DMS79 (cell line): ENCODE data around the gene TLR8.
"Not testable (repeated sequence)": the region's sequence is repeated elsewhere in the genome, so short reads cannot be mapped to it uniquely, and the experiment has no call there.

Source experiments
- DNase-seq: peaks from one replicate; lab custom pipeline; 2025; lab: John Stamatoyannopoulos, UW

The TLR8 gene

DNA sequence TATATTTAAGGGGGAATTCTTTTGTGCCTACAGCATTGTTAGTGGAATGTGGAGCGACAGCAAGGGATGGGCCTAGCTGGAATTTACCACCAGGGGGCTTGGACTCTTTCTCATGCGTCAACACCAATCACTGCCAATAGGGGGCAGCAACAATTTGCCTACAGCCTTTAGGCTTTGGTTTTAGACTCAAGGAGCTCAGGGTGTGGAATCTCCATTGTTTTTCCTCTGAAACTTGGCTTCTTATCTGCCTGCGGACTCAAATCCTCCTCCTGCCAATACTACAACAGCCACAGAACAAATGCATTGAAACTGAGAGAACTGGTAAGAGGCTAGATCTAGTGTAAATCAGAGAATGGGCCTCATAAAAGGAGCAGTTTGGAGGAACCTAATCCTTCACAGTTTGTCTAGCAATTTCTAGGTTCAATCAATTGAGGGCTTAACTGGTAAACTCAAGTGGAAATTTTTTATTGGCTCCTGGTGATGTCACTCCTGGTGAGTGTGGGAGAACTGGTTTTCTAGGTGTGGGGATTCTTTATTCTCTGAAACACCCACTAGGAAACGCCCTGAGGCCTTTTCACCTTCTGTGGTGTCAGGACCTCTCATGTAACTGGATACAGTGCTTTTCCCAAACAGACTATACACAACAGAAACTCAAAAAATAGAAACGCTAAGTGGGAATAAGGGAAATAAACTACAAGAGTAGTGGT, 40.6 kb downstream of the TLR8 start:
- no peak for DNase-seq

DNA sequence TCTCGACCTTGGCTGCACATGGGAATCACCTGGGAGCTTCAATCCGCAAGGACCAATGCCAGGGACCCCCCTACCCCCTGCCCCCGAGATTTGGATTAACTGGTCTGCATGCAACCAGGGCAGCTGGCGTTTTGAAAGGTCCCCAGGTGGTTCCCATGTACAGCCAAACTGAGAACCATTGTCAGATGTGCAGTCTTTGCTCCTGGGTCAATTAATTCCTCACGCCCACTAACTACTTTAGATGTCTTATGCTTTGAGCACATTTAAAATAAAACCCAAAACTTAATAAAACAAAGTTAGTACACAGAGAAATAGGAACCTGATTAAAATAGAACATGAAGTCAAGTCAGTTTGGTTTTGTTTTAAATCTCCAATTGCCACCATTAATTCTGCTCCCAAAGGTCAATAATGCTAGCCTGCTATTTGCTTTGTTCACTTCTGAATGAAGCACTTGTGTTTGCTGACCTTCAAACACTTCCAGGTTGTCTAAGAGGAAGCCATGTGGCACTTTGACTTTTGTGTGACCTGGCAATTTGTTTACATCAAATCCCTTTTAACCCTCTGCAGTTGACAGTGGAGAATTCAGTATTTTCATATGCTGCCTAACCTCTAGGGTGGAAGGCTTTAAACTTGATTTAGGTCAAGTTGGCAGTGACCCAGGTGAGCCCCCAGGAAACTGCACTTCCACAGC, 41.3 kb downstream of the TLR8 start:
- DNase-seq = no peak

DNA sequence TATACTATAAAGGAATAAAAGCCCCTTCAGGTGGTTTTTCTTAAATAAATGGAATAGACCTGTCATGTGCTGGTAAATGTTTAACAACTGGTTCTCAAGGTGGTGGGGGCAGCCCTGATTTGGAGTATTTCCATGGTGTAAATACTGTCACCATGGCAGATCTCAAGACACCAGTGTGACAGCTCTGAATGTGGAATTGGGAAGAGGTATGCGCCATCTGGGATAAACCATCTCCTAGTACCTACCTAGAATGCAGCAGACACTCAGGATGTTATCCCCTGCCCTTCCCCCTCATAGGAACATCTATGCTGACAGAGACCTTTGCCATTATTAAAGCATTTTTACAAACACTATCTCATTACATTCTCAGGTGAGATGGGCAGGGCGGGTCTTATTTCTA, 42.1 kb downstream of the TLR8 start:
- no peak for DNase-seq

DNA sequence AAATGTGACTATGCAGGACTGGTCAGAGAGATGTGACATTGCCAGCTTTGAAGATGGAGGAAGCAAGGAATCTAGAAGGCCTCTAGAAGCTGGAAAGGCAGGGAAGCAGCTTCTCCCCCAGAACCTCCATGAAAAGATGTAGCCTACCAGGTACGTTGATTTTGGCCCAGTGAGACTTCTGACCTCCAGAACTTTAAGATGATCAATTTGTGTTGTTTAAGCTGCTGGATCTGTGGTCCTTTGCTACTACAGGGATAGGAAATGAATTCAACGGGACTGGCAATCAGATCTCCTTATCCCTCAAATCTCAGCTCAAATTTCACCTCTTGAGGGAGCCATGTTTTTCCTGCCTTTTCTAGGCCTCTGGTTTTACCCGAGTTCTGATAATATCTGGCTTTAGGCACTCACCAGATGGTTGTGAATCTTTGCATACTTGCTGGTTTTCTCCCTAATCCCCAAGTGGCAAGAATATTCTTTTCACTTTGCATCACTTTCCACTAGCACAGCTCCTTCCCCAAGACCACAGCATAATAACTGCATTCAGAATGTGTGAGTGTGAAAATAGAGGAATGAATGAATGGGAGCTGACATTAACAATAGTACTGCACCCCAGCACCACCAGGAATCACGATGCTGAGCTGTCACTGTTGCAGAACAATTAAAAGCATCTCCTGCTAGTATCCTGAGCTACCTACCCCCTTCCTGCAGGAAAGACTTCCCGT, 42.9 kb downstream of the TLR8 start:
- no peak for DNase-seq

DNA sequence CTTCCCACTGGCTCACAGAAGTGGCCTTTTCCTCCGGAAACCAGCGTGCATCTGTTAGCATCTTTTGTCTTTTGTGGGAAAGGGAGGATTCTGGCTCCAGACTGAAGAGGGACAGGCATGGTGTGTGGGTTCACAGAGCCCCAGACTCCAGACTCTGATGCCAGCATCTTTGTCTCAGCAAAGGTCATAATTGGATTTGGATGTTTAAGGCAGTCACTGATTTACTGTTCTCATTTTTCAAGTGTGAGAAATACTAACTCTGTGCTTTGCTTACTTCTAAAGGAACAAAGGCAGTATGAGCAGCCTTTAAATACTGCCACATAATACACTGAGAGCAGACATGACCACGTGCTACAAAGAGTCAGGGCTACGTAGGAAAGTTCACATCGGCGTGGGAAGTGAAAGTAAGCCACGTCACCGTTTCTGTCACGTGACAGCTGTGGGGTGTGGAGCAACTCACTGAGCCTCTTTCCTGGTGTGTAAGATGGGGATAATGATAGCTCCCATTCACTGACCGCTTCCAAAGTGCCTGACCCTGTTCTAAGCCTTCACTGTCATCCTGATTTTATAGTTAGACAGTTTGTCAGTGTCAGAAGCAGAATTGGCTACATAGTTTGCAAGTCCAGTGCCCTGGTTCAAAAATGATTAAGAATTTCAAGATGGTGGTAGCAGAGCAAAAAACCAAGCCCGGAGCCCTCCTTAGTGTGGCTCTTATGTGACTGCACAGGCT, 43.7 kb downstream of the TLR8 start:
- DNase-seq = no peak

DNA sequence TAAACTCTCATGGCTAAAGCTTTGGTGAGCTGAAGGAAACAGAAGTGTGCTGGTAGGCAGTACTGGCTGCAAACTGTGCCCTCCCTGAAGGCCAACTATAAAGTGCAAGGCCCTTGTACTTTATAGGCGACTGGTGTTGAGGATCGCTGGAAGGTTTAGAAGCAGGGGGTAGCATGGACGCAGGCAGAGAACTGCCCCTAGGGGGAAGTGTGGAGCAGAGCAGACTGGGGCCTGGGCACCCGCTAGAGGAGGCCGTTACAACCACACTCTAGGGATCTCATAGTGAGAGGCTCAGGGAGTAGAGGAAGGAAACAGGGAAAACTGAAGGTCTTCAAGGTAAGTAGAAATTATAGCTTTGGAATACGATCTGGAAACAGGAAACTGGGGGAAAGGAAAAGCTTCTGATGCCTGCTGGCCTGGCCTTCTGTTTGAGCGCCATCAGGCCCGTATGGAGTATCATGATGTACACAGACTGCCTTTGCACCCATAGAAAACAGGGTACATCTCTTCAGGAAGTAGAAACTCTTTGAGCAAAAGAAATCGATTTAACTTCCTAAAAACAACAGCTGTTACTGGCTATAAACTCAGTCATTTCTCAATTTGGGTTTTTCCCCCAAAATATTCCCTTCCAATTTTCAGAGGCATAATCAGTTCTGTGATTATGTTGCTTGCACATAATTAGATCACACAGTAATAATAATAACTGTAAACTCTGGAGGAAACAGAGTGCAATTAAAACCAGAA, 44.6 kb downstream of the TLR8 start:
- DNase-seq = no peak

DNA sequence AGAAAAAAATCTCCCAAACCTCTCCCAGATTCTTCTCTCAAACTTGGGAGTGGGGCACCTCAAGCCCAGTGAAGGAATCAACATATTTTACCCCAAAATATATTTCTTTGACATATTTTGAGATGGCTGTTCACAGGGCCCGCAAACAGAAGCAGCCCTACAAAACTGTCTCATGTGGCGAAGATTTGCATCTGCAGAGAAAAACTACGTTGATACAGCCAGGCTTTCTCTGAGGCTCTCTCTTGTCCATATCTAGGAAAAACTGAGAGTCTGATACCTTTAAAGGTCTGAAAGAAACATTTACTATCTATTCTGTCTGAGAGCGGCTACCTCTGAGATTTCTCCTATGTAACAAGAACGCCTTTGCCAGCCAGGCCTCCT, 45.2 kb downstream of the TLR8 start:
- no peak for DNase-seq

DNA sequence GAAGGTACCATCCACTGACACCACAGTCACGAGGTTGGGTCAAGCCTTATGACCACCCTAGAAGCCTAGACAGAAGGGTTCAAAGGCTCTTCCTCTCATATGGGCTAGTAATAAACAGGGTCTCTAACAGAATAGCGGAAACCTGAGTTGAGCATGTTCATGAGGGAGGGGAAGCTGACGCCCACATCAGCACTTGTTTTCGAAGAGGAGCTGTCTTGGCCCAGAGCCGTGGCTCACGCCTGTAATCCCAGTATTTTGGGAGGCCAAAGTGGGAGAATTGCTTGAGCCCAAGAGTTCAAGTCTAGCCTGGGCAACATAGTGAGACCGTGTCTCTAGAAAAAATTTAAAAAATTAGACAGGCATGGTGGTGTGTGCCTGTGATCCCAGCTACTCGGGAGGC, 47.0 kb downstream of the TLR8 start:
- DNase-seq = no peak

DNA sequence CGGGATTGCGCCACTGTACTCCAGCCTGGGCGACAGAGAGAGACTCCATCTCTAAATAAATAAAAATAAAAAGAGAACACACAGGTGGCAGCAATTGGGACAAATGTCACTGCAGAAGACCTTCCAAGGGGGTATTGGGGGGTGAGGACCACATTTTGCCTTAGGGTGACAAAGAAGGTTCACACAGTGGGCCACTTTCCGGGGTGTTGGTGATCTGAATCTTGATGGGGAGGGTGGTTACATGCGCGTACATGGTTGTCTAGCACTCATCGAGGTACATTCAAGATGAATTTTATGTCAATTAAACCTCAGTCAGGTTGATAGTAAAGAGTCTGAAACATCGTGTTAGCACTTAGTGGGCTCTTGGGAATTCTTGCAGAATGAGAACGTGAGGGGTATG, 48.0 kb downstream of the TLR8 start:
- DNase-seq = no peak

DNA sequence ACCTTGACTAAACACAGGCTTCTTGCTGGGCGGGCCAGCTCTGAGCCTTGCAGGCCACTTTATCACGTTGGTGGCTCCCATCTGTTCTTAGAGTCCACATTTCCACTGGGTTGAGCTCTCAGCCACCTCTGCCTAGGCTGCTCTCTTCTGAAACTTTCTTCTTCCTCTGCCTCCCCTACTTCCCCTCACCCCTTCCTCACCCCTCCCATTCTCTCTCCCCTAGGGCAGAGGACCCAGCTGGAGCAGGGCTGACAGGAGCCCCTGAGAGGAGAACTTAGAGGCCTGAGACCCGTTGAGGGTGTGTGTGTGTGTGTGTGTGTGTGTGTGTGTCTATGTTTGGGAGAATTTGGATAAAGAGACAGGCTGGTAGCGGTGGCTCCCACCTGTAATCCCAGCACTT, 48.6 kb downstream of the TLR8 start:
- DNase-seq = no peak

DNA sequence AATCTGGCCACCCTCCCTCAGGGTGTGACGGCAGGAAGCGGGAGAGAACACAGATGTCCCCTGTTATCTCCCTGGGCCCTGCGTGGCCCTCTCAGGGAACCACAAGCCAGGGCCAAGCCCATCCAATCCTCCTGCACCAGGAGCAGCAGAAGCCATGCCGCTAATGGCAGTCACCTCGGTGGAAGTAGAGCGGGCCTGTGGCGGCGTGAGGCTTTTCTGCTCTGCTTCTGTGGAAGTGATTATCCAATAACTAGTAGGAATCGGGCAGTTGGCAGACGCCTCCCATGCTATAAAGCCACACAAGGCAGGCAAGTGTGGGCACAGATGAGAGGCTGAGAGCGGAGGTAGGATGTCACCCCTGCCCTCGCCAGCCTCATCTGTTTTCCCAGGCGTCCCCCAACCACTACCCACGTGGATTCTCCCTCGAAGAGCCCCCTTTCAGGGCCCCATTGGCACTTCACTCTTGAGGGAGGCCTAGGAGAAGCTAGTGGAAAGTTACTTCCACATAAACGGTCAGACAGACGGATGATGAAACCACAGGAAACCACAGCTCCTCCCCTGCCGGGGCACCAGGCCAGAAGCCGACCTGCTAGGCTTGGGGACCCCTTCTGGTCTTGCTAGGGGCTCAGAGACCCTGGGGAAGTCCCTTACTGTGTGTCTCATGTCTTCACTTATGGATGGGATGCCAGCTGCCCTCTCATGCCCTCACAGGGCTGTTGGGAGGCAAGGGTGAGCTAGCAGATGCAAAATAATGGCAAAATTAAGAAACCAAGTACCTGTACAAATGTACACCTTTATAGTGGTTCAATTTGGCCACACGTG, 49.7 kb downstream of the TLR8 start:
- DNase-seq = no peak

DNA sequence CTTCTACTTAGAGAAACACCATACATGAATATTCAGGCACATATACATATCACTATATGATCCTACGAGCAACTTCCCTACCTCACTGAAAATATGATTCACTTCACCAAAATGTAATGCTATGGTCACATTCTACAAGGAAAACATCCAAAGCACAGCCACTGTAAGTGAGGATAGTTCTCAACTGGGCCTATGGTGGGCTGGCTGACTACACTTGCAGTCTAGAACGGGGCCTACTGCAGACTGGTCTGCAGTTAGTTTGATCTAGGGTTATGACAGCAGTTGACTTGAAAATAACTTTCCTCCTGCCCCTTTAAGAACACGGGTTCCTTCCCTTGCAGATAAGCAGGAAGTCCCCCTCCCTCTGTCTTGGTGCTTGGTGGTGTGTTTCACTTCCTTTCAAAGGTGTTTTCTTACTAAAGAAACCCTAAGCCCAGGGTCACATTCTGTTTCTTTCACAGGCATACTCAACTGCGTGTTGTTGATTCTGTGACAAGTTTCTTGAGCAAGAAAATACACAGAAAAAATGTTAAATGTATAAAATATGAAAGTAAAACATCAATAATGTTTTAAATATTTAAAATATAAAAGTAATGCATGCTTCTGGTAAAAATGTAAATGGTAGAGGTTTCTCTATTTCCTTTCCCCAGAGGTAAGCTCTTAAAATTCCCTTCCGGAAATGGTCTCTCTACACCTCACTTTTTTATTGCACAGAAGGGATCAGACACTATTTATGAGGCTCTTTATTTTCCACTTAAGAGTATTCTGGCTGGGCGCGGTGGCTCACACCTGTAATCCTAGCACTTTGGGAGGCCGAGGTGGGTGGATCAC, 50.5 kb downstream of the TLR8 start:
- DNase-seq = no peak

DNA sequence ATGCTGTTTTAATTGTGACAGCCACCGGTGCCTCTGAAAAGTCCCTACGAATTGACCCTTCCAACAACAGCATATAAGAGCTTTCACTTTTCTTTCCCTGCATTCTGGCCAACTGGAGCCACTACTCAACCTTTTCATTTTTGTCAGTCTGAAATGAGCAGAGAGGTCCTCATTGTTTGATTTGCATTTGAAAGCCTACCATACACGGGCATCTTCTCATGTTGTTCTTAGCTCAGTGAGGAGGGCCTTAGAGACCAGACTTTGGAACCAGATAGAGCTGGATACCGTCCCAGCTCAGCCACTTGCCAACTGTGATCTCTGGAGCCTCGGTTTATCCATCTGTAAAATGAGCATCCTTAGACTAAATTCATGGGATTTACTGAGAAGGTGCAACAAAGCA, 51.6 kb downstream of the TLR8 start:
- DNase-seq = no peak

DNA sequence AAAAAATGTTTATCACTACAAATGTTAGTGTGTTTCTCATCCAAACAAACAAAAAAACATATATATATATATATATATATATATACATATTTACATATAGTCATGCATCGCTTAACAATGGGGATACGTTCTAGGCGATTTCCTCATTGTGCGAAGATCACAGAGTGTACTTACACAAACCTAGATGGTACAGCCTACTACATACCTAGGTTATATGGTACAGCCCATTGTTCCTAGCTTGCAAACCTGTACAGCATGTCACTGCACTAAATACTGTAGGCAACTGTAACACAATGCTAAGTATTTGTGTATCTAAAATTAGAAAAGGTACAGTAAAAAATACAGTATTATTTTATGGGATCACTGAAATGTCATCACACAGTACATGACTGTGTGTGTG, 52.0 kb downstream of the TLR8 start:
- no peak for DNase-seq

DNA sequence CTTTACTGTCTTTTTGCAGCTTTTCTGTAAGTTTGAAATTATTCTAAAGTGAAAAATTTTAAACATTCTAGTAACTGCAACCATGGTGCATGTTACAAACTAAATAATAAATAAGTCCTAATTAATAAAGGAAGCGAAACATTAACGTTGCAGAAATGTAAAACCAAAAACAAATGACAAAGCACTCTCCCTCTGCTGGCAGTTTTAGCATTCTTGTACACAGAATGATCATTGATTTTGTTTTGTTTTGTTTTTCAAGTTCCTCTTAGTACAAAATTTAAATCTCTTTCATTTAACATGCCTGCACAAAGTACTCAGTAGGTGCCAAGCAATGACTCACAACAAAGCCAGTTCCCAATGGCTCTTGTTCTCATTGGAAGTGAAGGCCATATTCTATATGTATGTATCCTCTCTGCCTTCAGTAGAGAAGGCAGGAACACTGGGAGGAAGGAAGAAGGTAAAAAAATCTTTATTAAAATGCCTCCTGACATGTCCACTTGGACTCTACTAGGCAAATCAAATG, 54.8 kb downstream of the TLR8 start:
- DNase-seq = no peak

DNA sequence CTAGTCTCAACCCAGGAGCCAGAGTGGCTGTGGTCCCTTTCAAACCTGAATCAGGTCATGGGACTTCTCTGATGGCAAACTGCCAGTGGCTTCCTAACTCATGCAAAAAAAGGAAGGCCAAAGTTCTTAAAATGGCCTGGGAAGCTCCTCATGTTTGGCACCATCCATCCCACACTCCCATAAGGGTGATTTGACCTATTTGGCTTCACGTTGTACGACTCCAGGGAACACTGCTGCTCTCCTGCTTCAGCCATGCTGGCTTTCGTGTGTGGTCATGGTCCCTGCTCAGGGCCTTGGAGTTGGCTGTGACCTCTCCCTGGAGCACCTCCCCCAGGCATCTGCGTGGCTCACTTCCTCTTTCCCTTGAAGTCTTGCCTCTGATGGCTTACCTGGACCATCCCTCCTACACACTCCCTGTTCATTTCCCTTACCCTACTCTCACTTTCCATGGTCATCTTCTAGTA, 55.7 kb downstream of the TLR8 start:
- DNase-seq = no peak

DNA sequence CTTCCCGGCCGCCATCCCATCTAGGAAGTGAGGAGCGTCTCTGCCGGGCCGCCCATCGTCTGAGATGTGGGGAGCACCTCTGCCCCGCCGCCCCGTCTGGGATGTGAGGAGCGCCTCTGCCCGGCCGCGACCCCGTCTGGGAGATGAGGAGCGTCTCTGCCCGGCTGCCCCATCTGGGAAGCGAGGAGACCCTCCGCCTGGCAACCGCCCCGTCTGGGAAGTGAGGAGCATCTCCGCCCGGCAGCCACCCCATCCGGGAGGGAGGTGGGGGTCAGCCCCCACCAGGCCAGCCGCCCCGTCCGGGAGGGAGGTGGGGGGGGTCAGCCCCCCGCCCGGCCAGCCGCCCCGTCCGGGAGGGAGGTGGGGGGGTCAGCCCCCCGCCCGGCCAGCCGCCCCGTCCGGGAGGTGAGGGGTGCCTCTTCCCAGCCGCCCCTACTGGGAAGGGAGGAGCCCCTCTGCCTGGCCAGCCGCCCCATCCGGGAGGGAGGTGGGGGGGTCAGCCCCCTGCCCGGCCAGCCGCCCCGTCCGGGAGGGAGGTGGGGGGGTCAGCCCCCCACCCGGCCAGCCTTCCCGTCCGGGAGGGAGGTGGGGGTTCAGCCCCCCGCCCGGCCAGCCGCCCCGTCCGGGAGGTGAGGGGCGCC, 56.9 kb downstream of the TLR8 start:
- DNase-seq = not testable (repeated sequence)

DNA sequence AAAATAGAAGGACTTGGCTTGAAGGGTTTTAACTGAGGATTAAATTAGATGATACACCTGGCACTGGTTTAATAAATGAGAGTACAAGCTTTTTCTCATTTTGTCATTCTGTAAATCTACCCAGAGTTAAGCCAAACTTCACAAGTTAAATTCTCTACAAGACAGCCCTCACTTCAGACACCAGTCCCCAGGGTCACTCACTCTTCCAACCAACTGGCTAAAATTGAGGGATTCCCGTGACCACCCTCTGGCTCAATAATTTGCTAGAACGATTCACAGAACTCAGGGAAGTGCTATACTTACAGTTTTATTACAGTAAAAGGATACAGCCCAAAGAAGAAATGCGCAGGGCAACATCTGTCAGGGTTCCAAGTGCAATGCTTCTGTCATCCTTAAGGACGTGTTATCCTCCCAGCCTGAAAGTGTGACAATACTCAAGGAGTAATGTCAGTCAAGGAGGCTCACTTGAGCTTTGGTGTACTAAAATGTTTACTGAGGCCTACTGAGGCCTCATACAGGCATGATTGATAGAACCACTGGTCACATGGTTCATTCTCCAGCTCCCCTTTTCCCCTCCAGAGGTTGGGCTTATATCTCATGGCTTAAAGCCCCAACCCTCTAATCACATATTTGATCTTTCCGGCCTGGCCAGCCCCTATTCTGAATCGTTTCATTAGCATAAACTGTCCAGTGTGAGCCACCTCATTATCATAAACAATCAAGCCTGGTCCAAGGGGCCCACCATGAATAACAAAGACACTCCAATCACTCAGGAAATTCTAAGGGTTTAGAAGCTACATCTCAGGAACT, 58.9 kb downstream of the TLR8 start:
- no peak for DNase-seq
